Measurements from ENCODE around the gene MTG1.
"Not testable (repeated sequence)": the region's sequence is repeated elsewhere in the genome, so short reads cannot be mapped to it uniquely, and the experiment has no call there.

The MTG1 gene

GRCh38 chr10:133359554-133359971 lies 34.4 kb upstream of the MTG1 start:
- no peak for DNase-seq

GRCh38 chr10:133359972-133360610 lies 33.9 kb upstream of the MTG1 start:
- no peak for DNase-seq

- no peak for DNase-seq
Observed at GRCh38 chr10:133361227-133361626, 32.7 kb upstream of the MTG1 start.

DNA sequence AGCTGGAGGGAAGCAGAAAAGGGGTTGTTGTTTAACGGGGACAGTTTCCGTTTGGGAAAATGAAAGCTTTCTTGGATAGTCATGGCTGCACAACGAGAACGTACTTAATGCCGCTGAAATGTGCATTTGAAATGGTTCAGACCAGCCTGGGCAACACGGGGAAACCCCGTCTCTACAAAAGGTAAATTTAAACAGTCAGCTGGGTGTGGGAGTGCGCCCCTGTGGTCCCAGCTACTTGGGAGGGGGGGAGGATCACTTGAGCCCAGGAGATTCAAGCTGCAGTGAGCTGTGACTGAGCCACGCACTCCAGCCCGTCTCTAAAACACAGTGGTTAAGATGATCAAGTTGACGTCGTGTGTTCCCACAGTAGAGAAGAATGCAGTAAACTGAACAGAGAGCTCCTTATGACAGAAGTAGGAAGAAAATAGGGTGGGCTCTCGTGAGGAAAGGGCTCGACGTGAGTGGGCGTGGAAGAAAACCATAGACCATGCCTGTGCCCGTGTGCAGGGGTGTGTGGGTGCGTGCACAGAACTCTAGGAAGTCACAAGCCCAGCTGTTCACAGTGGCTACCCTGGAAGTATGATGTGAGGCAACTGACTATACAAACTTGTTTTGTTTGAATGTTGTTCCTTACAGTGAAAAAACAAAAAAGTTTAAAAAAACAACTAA lies 32.0 kb upstream of the MTG1 start:
- DNase-seq: no peak

GRCh38 chr10:133362846-133363245 lies 31.1 kb upstream of the MTG1 start:
- no peak for DNase-seq

DNA sequence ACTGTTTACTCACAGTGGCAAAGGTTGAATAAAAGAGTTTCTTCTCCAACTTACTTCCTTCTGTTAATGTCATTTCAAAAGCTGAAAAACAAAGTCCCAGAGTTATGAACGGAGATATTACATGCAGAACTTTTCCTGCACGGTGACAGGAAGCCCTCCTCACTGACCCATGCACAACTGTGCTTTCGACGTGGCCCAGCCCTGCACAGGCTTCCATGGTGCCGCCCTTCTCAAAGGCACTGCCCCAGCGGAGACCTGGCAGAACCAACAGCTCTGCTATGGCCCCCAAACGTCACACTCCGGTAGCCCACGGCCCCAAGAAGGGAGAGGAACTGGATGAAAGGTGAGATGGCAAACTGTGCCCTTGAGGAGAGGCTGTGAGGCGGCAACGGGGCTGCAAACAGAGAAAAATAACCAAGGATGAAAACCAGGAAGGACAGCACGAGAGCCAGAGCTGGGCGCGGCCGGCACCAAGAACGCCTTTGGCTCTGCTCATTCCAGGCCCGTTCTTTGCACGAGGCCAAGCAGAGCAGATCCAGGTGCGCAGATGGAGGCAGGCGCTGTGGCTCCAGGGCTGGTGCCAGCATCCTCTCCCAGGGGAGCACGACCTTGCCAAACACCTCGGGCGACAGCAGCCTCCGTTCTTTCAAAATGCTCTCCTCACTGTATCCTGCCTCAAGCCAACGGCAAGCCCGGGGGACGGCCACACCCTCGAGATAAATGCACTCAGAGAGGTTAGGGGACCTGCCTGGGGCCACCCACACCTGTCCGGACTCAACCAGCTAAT lies 29.1 kb upstream of the MTG1 start:
- DNase-seq: no peak

DNA sequence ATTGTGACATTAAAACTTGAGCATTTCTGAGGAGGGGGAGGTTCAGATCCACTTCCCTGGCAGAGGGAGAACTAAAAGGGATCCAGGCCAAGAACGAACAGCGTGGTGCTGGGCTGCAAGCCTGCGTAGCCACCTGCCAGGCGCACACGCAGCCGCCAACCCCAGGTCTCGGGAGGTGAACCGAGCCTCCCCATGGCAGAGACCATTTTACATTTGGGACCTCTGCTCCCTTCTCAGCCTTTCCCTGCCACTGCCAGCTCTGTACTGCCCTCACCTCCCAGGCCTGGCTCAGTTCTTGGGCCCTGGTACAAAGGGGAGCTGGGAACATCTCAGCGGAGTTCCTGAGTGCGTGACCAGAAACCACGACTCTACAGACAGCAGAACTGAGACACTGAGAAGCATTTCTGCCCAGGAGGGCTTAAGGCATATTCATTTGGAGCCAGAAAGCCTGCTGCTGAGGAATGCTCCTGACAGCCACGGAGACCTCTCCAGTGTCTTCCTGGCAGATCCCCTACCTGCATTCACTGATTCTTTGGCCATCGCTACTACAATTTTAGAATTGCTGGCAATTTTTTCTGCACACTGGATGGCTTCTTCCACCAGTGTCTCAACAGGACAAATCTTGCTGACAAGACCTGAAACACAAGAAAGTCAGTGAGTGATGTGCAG lies 28.4 kb upstream of the MTG1 start:
- no peak for DNase-seq

DNA sequence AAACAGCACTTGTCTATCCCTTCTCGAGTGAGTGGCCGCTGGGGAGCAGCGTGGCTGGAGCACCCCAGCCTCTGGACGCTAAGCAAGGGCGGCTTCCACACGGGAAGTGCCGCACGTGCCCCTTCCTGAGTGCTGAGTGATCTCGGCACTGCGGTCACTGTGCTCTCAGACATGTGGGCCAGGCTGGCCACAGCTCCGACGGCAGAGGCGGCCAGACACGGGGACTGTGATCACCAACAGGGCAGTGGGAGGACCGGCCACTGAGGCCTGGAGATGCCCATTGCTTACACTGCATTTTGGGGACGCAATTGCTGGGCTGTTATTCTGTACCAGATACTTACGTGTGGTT lies 27.9 kb upstream of the MTG1 start:
- no peak for DNase-seq

GRCh38 chr10:133366751-133367150 lies 27.2 kb upstream of the MTG1 start:
- DNase-seq: no peak

- not testable (repeated sequence) for DNase-seq
Observed at GRCh38 chr10:133367461-133367860, 26.5 kb upstream of the MTG1 start.

DNA sequence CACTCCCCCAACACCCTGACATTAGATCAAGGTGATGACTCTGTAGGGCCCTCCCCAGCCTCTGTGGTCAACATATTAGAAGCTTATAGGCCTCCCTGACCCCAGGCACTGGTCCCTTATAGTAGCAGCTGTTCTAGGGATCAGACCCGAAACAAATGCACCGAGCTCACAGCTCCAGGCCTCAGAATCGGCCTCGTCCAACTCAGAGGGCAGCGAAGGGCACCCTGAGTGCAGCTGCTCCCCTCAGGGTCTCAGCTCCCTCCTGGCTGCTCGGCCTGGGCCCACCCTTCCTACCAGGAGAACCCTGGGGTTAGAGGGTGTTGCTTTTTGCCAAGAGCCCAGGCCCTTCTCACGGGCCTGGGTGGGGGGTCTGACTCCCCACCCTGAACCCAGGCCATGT lies 25.8 kb upstream of the MTG1 start:
- no peak for DNase-seq

- DNase-seq: no peak
Observed at GRCh38 chr10:133370030-133370786, 23.7 kb upstream of the MTG1 start.

DNA sequence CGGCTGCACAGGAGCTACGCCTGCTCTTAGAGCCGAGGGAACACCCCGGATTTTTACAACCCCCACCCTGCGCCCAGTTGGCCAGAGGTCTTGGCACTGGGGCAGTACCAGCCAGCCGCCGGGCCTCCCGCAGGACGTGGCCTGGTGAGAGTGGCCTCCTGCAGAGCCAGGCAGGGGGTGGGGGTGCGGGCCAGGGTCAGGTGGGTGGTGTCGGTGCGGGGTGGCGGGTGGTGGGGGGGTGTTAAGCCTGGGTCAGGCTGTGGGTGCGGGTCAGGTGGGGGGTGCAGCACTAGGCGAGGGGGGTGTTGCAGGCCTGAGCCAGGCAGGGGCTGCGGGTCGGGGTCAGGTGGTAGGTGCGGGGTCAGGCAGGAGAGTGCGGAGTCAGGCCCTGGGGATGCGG lies 21.4 kb upstream of the MTG1 start:
- DNase-seq: no peak

DNA sequence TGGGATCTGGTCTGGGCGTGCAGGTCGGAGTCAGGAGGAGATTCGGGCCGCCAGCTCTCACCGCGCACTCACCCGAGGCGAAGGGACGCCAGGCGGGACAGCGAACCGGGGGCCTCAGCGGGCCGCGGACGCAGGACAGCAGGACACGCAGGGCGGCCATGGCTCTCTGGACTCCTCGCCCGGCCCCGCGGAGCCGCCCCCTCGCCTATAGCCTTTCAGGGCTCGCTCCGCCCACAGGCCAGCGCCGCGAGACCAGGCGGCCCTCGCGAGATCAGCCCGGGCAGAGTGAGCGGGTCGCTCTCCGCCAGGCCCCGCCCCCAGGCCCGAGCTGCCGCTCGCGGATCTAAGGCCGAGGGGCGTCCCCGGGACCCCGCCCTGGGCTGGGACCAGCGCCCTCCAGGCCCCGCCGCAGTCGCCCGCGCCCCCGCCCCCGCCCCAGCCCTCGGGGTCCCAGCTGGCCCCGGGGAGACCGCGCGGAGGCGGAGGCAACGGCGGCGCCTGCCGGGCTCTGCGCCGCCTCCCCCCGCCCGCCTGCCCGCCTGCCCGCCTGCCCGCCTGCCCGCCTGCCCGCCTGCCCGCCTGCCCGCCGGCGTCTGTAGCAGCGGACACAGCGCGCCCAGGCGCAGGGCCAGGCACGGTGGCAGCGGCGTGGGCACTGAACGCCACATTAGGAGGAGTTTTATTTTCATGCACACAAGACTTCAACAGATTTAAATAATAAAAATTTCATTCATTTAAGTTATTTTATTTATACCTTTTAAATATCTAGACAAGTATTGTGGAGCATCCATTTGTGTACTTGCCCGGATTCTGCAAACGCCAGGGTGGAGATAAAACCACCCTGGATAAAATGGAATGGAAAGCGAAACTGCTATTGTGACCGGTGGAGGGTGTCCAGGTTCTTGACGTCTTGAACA lies 20.5 kb upstream of the MTG1 start, which contains the start of gene ECHS1:
Gene ECHS1 (minus strand): TSS at position 181 of the 917 bp plus-strand sequence. CDS start 21 bp downstream, at position 160.
- peak; percentile 91 for DNase-seq

DNA sequence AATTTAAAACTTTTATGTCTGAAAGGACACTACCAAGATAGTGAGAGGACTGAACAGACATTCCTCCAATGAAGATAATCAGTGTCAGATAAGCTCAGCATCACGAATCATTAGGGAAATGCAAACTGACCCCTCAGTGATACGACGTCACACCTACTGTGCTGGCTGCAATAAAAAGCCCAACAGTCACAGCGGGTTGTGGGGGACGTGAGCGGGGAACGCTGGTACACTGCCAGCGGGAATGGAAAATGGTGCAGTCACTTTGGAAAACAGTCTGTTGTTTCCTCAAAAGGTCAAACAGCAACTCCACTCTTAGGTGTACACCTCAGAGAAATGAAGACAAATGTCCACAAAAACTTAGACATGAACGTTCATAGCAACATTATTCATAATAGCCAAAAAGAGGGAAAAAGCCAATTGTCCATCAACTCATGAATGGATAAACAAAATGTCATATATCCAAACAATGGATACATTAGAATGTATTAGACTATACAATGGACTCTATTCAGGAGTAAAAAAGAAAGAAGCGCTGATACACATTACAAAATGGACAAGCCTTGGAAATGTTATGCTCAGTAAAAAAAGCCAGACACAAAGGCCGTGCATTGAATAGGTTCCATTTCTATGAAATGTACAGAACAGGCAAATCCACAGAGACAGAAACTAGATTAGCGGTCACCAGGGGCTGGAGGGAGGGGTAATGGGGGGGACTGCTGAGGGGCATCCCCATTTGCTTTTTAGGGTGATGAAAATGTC lies 18.4 kb upstream of the MTG1 start:
- no peak for DNase-seq

DNA sequence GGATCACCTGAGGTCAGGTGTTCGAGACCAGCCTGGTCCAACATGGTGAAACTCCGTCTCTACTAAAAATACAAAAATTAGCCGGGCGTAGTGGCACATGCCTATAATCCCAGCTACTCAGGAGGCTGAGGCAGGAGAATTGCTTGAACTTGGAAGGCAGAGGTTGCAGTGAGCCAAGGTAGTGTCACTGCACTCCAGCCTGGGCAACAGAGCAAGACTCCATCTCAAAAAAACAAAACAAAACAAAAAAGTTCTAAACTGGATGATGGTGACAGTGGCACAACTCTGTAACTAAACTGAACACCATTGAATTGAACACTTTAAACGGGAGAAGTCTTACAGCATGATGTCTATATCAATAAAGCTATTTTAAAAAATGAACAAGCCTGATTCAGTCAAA lies 17.8 kb upstream of the MTG1 start:
- not testable (repeated sequence) for DNase-seq

GRCh38 chr10:133377025-133377817 lies 16.7 kb upstream of the MTG1 start:
- no peak for DNase-seq

DNA sequence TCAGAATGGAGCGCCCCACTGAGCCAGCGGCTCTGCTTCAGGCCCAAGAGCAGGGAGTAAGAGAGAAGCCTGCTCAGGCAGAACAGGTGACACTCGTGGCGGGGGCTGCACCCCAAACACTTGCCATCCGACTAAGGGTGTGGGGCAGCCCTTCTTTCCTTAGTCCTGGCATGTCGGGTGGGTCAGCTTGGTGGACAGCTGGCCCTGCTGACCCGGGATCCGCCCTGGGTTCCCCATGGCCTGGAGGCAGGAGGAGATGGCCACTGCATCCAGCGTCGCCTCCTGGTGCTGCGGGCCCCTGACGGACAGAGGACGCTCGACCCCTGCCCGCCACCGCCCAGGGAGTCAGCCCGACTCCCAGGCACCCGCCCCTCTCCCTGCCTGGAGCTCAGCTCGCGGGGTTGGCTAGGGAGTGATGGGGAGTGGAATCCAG lies 16.1 kb upstream of the MTG1 start:
- no peak for DNase-seq

GRCh38 chr10:133378251-133379096 lies 15.5 kb upstream of the MTG1 start:
- DNase-seq: peak; percentile 49
